Stimulated activated naive CD4-positive, alpha-beta T cell (primary cell): ENCODE measurements around the gene EPHA2.
"Not testable (repeated sequence)": the region's sequence is repeated elsewhere in the genome, so short reads cannot be mapped to it uniquely, and the experiment has no call there.

ENCODE experiments used
- DNase-seq, 6 experiments: peaks; one replicate each; lab custom pipeline; 2025; lab: John Stamatoyannopoulos, UW

Gene EPHA2

GRCh38 chr1:16119504-16119903, 36.4 kb downstream of the EPHA2 start:
- no peak for DNase-seq

GRCh38 chr1:16118706-16119105, 37.2 kb downstream of the EPHA2 start:
- no peak for DNase-seq

DNA sequence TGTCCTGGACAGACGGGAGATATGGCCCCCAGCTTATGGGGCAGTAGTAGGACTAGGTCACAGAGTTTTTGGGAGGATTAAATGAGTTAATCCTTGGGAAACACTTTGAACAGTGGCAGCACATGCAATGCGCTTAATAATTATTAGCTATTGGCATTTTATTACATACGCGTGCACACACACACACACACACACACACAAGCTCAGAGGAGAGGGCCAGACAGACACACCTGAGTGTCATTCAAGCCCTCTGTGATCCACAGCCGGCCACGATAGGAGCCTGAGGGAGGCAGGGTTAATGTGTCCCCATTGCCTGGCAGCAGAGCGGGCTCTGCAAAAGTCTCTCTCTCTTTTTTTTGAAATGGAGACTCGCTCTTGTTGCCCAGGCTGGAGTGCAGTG, 37.9 kb downstream of the EPHA2 start:
- DNase-seq, result no peak

DNA sequence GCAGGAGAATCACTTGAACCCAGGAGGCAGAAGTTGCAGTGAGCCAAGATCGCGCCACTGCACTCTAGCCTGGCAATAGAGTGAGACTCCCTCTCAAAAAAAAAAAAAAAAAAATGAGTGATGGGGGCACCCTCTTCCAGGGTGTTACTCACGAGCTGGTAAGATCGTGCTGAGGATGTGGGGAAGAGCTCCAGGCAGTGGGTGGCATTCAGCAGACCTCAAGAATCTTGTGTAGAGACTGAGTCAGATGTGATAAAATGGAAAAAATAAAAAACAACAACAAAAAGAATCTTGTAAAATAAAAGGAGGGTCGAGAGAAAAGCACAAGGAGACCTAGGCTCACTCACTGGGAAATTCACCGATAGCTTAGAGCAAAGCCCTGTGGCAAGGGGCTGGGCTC, 38.5 kb downstream of the EPHA2 start:
- no peak for DNase-seq

DNA sequence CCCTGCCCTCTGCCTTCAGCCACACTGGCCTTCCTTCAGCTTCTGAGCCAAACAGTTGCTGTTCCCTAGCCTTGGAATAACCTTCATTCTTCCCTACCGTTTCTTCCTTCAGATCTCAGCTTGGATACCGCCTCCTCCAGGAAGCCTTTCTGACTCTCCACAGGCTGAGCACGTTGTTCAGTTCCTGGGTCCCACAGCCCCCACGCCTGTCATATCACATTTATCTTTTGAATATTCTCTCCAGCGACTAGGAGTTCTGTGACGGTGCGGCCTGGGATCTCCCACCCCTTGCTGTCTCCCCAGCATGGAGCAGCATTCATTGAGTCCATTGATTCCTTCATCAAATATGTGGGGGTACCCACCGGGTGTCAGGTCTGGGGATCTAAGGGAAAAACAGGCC, 39.2 kb downstream of the EPHA2 start:
- no peak for DNase-seq

- no peak for DNase-seq
Observed at GRCh38 chr1:16116002-16116401, 39.9 kb downstream of the EPHA2 start.

DNA sequence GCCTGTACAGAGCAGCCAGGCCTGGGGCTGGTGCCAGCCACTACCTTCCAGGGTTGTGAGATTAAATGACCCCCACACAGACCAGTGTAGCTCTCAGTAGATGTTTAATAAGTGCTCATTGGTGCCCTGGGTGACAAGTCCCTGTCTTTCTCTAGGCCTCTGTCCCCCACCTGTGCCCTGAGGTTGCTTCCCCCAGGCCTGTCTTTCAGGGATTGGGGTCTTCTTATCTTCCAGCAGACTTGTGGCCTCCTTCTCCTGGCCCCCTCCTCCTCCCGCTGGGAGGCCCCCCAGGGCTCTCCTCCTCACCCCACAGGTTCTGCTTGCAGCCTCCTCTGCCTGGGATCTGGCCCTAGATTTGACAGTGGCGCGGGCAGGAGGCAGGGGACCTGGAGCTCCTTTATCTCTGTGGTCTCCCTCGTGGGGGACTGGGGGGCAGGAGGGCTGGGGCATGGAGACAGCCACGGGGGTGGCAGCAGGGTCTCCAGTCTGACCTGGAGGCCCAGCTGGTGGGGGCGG, 40.3 kb downstream of the EPHA2 start:
- DNase-seq, result no peak

DNA sequence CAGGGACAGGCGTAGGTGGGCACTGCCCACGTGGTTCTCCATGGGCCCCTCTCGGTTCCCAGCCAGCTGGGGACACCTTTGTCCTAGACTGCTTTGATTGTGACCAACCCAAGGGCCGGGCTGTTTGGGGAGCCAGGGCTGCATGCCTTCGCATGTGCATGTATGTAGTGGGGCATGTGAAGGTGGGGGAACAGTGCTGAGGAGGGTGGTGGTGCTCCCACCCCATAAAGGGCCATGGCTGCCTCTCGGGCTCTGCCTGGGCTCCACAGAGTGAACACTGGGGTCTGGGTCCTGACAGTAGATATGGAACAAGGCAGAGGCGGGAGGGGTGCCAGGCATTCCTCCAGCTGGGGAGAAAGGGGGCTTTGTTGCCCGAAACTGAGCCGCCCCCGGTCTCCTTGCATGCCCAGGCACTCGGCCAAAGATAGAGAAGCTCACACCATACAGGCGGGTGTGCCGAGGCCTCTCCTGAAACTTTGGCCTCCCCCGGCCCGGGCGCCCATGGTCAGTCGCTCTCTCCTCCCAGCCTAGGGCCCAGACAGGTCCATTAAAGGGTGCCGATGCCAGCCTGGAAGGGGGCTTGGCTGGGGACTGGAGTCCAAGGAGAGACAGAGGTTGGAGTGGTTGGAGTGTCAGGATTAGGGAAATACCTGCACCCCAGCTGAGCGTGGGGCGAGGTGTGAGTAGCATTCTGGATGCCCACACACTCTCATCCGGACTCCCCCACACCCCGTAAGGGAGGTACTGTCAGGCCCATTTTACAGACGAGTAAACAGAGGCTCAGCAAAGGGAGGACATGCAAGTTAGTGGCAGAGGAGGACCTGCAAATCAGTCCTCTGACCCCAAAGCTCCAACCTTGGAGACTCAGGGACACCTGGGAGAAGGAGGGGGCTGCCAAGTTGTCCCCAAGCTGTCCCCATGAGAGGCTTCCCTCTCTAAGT, 41.1 kb downstream of the EPHA2 start:
- no peak for DNase-seq

DNA sequence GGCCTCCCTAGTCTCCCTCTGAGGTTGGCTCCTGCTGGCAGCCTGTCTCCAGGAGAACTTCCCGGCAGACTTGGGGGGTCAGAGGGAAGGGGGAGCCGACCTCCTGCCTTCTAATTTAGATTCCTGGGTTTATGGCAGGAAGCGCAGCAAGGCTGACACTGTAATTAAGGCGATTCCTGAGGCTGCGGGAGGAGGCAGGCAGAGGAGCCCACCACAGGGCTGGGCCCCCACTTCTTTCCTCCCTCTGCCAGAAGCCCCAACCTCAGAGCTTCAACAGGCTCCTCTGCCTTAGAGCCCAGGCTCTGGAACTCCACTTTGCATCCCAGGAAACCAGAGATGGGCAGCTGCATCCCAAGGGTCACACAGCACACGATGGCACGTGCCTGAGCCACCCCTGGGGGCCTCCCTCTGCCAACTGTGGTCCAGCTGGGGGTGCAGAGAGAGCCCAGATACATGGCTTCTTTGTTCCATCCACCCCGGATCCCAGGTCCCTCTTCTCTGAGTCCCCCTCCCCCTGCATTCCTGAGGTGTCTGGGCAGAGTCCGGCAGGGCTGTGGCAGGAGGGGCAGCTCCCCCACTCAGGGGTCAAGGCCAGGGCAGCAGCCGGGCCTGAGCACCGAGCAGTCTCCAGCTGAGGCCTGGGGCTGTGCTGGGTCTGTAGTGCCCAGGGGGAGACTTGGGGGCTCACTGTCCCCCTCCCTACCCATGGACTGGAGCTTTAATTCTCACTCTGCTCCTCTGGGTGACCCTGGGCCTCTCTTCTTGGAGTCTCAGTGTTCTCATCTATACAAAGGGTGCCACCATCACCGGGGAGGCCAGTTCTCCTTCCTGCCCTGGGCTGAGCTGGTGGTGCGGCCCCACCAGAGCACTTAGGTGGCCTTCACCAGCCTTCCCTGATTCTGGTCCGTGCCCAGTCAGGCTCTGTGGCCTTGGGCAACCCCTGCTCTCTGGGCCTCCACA, 43.0 kb downstream of the EPHA2 start:
- DNase-seq, result no peak

DNA sequence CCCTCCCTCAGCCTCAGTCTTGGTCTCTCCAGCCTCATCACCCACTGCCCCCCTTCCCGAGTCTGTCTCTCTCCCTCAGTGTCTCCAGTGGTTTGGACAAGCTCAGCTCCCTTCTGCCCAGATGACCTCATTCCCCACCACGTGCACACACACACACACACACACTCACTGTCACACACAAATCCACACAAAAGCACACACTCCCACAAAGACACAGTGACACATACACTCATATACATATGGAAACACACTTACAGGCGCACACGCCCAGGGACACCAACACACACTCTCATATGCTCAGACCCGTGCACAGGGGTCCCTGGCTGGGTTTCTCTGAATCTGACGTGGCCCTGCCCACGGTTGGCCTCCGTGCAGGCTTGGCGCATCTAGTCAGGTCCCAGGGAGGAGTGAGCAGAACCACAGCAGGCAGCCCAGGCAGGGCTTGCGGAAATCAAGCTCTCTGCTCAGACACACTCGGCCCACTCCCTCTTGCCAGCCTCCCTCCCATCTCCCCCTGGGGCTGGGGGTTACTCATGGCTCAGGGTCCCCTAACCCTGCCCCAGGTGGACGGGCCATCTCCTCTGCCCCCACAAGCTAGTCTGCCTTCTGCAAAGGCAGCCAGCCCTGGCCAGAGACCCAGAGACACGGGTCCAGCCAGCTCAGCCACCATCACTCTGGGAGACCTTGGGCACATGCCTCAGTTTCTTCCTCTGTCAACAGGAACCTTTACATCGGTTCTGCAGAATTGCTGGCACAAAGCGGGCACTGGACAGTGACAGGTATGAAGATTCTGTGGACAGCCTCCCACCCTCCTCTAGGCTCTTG, 43.9 kb downstream of the EPHA2 start:
- no peak for DNase-seq

DNA sequence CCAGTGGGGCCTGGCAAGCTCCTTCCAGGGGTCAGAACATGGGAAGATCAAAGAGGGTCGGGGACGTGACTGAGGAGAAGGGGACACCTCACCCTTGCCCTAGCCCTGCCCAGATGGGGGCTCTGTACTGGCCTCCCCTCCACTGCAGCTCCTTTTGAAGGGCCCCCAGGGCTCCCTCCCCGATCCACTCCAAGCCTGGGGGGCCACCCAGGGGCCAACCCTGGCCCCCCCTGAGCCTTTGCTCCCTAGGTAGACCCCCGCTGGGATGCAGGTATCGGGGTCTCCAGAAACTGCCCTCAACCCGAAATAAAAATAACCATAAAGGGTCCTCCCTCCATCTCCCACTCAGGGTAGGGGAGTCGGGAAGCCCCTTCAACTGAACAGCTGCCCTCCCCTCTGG, 45.0 kb downstream of the EPHA2 start:
- DNase-seq, result no peak

DNA sequence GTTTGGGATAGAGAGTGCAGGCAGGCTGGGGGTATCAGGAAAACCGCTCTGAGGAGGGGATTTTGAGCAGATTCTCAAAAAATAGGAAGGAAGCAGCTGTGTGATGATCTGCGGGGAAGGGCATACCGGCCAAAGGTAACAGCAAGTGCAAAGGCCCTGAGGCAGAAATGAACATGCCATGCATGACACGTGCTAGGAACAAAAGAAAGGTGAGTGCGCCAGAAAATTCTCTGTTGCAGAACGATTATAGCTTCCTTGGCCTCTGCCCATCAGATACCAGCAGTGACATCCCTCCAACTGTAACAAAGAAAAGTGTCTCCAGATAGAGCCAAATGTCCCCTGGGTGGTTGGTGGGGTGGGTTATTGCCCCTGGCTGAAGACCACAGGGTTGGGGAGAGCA, 45.4 kb downstream of the EPHA2 start:
- DNase-seq, result no peak

DNA sequence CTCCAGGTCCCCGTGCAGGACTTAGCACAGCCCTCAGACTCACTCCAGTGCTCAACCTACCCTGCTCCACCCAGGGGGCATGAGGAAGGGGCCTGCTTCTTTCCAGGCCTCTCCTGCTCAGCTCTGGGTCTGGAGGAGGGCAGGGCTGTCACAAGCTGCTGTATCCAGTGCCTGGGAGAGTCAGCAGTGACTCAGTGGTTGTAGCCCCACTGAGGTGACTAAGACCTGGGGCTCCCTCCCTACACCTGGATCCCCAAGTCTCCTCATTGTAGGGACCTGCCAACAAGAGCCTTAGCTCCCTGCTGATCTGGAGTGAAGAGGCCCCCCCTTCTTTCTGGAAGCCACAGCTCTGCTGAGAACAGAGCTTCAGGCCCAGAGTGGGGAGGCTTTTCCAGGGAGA, 46.3 kb downstream of the EPHA2 start:
- no peak for DNase-seq

- not testable (repeated sequence) for DNase-seq
Observed at GRCh38 chr1:16107039-16107438, 48.8 kb downstream of the EPHA2 start.

- DNase-seq, result no peak
Observed at GRCh38 chr1:16101623-16102022, 54.2 kb downstream of the EPHA2 start.

DNA sequence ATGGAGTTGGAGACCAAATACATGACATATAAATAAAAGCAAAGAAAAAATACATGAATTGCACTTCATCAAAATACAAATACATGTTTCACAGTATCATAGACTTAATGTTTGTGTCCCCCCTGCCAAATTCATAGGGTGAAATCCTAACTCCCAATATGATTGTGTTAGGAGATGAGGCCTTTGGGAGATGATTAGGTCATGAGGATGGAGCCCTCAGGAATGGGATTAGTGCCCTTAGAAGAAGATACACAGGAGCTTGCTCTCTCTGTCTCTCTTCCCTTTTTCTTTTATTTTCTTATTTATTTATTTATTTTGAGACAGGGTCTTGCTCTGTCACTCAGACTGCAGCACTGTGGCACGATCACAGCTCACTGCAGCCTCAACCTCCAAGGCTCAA, 56.5 kb downstream of the EPHA2 start:
- DNase-seq, result no peak

DNA sequence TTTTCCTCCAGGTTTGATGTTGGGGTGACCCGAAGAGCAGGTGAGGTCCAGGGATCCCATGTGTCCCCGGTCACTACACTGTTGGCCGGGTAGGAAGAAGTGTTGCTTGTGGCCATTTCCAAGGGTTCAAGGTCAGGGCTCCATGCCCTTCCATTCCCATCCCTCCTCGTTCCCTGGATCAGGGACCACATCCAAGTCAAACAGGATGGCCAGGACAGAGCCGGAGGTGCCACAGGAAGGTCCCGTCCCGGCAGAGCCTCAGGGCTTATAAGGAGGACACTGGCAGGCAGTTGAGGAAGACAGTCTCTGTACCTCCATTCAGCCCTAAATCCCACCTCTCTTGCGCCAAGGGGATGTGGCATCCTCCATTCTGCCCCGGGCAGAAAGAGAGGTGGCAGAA, 60.4 kb downstream of the EPHA2 start:
- no peak for DNase-seq

- DNase-seq, result no peak
Observed at GRCh38 chr1:16094453-16095158, 61.3 kb downstream of the EPHA2 start.

GRCh38 chr1:16093611-16094010, 62.3 kb downstream of the EPHA2 start:
- DNase-seq, result no peak

DNA sequence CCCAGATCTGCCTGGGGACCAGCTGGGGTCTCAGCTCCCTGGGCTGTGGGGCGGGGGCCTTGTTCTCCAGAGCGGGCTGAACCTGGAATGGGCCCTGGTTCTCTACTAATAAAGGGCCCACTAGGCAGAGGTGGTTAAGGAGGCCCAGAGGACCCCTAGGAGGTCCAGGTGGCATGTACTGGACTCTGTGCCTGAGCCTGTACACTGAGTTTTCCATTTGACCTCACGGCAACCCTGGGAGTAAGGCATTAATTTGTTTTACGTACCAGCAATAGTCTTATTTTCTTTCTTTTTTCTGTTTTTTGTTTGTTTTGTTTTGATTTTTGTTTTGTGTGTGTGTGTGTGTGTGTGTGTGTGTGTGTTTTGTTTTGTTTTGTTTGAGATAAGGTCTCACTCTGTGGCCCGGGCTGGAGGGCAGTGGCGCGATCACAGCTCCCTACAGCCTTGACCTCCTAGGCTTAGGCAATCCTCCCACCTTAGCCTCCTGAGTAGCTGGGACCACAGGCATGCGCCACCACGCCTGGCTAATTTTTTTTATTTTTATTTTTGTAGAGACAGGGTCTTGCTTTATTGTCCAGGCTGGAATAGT, 62.9 kb downstream of the EPHA2 start:
- no peak for DNase-seq
